H1 (cell line): ENCODE data around the gene SLN. TPM values are rescaled to one million over a fixed set of nuclear protein-coding genes. Genes with fewer than 3 reads are reported as not detected.

Experiments
- CTCF ChIA-PET: fragments of 300-600 bp; sonication (Branson Sonifier 250); formaldehyde crosslinking; loops from one replicate; lab custom pipeline; 2021; ENCODE audit not compliant: partially characterized antibody; lab: Charles Lee
- POLR2A ChIA-PET: fragments of 300-600 bp; sonication (Branson Sonifier 250); formaldehyde crosslinking; loops from one replicate; lab custom pipeline; 2021; ENCODE audit warnings: inconsistent platforms; ENCODE audit not compliant: partially characterized antibody; lab: Charles Lee
- DNase-seq, 2 experiments: peaks; one replicate each; pipeline versions ENCODE4 v3.0.0 to v3.0.0-alpha.2; 2010 to 2022; ENCODE audit warnings: low spot score in 2 of 2, low read depth in 1 of 2, mixed read lengths in 1 of 2
- FAIRE-seq: peaks from 2 replicates; lab custom pipeline; 2011; peaks lifted over from hg19 to GRCh38; lab: Jason Lieb, UNC
- H2AFZ ChIP-seq: 2 replicates; pipeline ENCODE4 v1.8.1; 2012; ENCODE audit warnings: low read length, inconsistent platforms
- H2AK5ac ChIP-seq: 2 replicates; pipeline ENCODE4 v1.6.1; 2013; ENCODE audit warnings: low read depth, low read length
- H2BK120ac ChIP-seq: replicated peaks from 2 replicates; pipeline ENCODE3; 2013; ENCODE audit warnings: low read depth, low read length, inconsistent platforms
- H2BK12ac ChIP-seq: 2 replicates; pipeline ENCODE4 v1.6.1; 2013; ENCODE audit warnings: low read depth, low read length
- H2BK15ac ChIP-seq: 2 replicates; pipeline ENCODE4 v1.6.1; 2013; ENCODE audit warnings: low read length
- H2BK20ac ChIP-seq: 2 replicates; pipeline ENCODE4 v1.6.1; 2013; ENCODE audit warnings: low read length
- H2BK5ac ChIP-seq: 2 replicates; pipeline ENCODE4 v1.6.1; 2013; ENCODE audit warnings: low read depth, low read length
- H3K14ac ChIP-seq: 2 replicates; pipeline ENCODE4 v1.6.1; 2013; ENCODE audit warnings: inconsistent platforms; ENCODE audit not compliant: insufficient read length
- H3K18ac ChIP-seq: 2 replicates; pipeline ENCODE4 v1.6.1; 2013; ENCODE audit warnings: low read length; ENCODE audit errors: extremely low read depth
- H3K23ac ChIP-seq: 2 replicates; pipeline ENCODE4 v1.6.1; 2013; ENCODE audit warnings: inconsistent platforms; ENCODE audit not compliant: insufficient read length
- H3K23me2 ChIP-seq: 2 replicates; pipeline ENCODE4 v1.6.1; 2013; ENCODE audit warnings: low read depth, low read length
- H3K27ac ChIP-seq: 2 replicates; pipeline ENCODE4 v1.6.1; 2011; ENCODE audit warnings: low read depth, low read length, inconsistent platforms
- H3K27me3 ChIP-seq, 4 experiments: replicated peaks in 1 of 4; 1 replicate in 1 of 4; 2 replicates in 3 of 4; pipeline versions ENCODE4 v1.6.1 to v1.8.1; 2011 to 2013; ENCODE audit warnings: low read length in 3 of 4, mild to moderate bottlenecking in 3 of 4, inconsistent platforms in 2 of 4, mixed read lengths in 2 of 4, moderate library complexity in 1 of 4; ENCODE audit not compliant: control insufficient read depth in 3 of 4, insufficient read depth in 3 of 4; ENCODE audit errors: extremely low read depth in 1 of 4
- H3K36me3 ChIP-seq, 4 experiments: 2 replicates each; pipeline versions ENCODE4 v1.6.1 to v1.8.1; 2011 to 2013; ENCODE audit warnings: mild to moderate bottlenecking in 4 of 4, low read length in 3 of 4, moderate library complexity in 2 of 4, control low read depth in 1 of 4, inconsistent platforms in 1 of 4; ENCODE audit not compliant: insufficient read depth in 4 of 4, control insufficient read depth in 2 of 4
- H3K4ac ChIP-seq: replicated peaks from 2 replicates; pipeline ENCODE3; 2013; ENCODE audit warnings: low read length, low read depth, mixed read lengths, inconsistent platforms; ENCODE audit not compliant: insufficient read length
- H3K4me1 ChIP-seq, 4 experiments: replicated peaks in 1 of 4; 1 replicate in 1 of 4; 2 replicates in 3 of 4; pipeline versions ENCODE4 v1.6.1 to v1.8.1; 2011 to 2013; ENCODE audit warnings: low read length in 3 of 4, inconsistent platforms in 2 of 4, mixed read lengths in 1 of 4; ENCODE audit not compliant: insufficient read depth in 4 of 4, control insufficient read depth in 3 of 4
- H3K4me2 ChIP-seq, 2 experiments: 2 replicates each; pipeline versions ENCODE4 v1.6.1 to v1.8.1; 2011 to 2013; ENCODE audit warnings: low read depth in 2 of 2, low read length in 2 of 2, control low read depth in 1 of 2, inconsistent platforms in 1 of 2, mild to moderate bottlenecking in 1 of 2; ENCODE audit not compliant: insufficient read depth in 1 of 2
- H3K4me3 ChIP-seq, 4 experiments: fragments of 200-600, 300-600 bp in 1 of 4; sonication (generic), shearing (Covaris generic), sonication (Bioruptor Twin) in 1 of 4; 2 replicates each; pipeline versions ENCODE4 v1.5.1 to v1.8.1; 2011 to 2016; ENCODE audit warnings: low read length in 4 of 4, low read depth in 3 of 4, control low read depth in 2 of 4, inconsistent platforms in 2 of 4, mild to moderate bottlenecking in 2 of 4, mixed read lengths in 1 of 4, moderate library complexity in 1 of 4; ENCODE audit not compliant: insufficient read depth in 2 of 4; ENCODE audit errors: extremely low read depth in 1 of 4
- H3K56ac ChIP-seq: replicated peaks from 2 replicates; pipeline ENCODE3; 2013; ENCODE audit warnings: low read depth, mild to moderate bottlenecking, mixed read lengths, low read length, inconsistent platforms; ENCODE audit not compliant: insufficient read length
- H3K79me1 ChIP-seq: 2 replicates; pipeline ENCODE4 v1.6.1; 2013; ENCODE audit warnings: low read depth, low read length, control low read depth
- H3K79me2 ChIP-seq, 2 experiments: 2 replicates each; pipeline versions ENCODE4 v1.6.1 to v1.8.1; 2012 to 2013; ENCODE audit warnings: low read length in 2 of 2, mild to moderate bottlenecking in 2 of 2, inconsistent platforms in 1 of 2; ENCODE audit not compliant: insufficient read depth in 2 of 2, control insufficient read depth in 1 of 2
- H3K9ac ChIP-seq, 4 experiments: replicated peaks in 1 of 4; 1 replicate in 1 of 4; 2 replicates in 3 of 4; pipeline versions ENCODE4 v1.6.1 to v1.8.1; 2011 to 2013; ENCODE audit warnings: low read depth in 3 of 4, low read length in 3 of 4, control low read depth in 2 of 4, mild to moderate bottlenecking in 2 of 4, moderate library complexity in 2 of 4, inconsistent platforms in 1 of 4; ENCODE audit errors: extremely low read depth in 1 of 4
- H3K9me3 ChIP-seq, 2 experiments: 2 replicates each; pipeline versions ENCODE4 v1.6.1 to v1.8.1; 2012 to 2013; ENCODE audit warnings: mild to moderate bottlenecking in 2 of 2, moderate library complexity in 2 of 2, control low read depth in 1 of 2, inconsistent platforms in 1 of 2, low read depth in 1 of 2, low read length in 1 of 2, mixed read lengths in 1 of 2; ENCODE audit not compliant: insufficient read depth in 2 of 2
- H4K20me1 ChIP-seq, 2 experiments: replicated peaks in 1 of 2; 2 replicates each; pipeline versions ENCODE3 to v1.8.1; 2011 to 2013; ENCODE audit warnings: inconsistent platforms in 2 of 2, low read length in 2 of 2, mild to moderate bottlenecking in 1 of 2; ENCODE audit not compliant: insufficient read depth in 2 of 2, control insufficient read depth in 1 of 2
- H4K5ac ChIP-seq: 2 replicates; pipeline ENCODE4 v1.6.1; 2013; ENCODE audit warnings: low read length, low read depth, mixed read lengths, inconsistent platforms; ENCODE audit not compliant: insufficient read length
- H4K8ac ChIP-seq: 2 replicates; pipeline ENCODE4 v1.8.0; 2013; ENCODE audit warnings: mild to moderate bottlenecking, moderate library complexity, low read length, inconsistent platforms; ENCODE audit not compliant: insufficient read depth; ENCODE audit errors: extremely low read depth
- H4K91ac ChIP-seq: replicated peaks from 2 replicates; pipeline ENCODE3; 2013; ENCODE audit warnings: low read length, mixed read lengths, inconsistent platforms; ENCODE audit not compliant: insufficient read length
- BACH1 ChIP-seq: IDR thresholded peaks from 2 replicates; pipeline ENCODE4 v1.6.1; 2012; ENCODE audit warnings: low read length, improper control_type of control experiment
- CEBPB ChIP-seq: IDR thresholded peaks from 2 replicates; pipeline ENCODE4 v1.6.1; 2012; ENCODE audit warnings: low read depth, low read length
- CTCF ChIP-seq, 3 experiments: IDR thresholded peaks; 1 replicate in 2 of 3; 2 replicates in 1 of 3; pipeline versions ENCODE4 v1.5.1 to v1.6.1; 2011; ENCODE audit warnings: low read length in 3 of 3, mild to moderate bottlenecking in 3 of 3, inconsistent platforms in 2 of 3, low read depth in 1 of 3, moderate library complexity in 1 of 3; ENCODE audit not compliant: insufficient read depth in 1 of 3; ENCODE audit errors: control extremely low read depth in 1 of 3
- JUN ChIP-seq: IDR thresholded peaks from 2 replicates; pipeline ENCODE4 v1.6.1; 2011; ENCODE audit warnings: low read depth, mild to moderate bottlenecking, improper control_type of control experiment, low read length
- RBBP5 ChIP-seq: IDR thresholded peaks from 2 replicates; pipeline ENCODE4 v1.7.1; 2012; ENCODE audit warnings: low read depth, mild to moderate bottlenecking, inconsistent platforms, low read length, moderate library complexity, borderline replicate concordance
- TAF7 ChIP-seq: optimal IDR thresholded peaks from 2 replicates; pipeline ENCODE3; 2011; ENCODE audit warnings: low read depth, mild to moderate bottlenecking, inconsistent platforms, low read length, moderate library complexity, borderline replicate concordance
- TEAD4 ChIP-seq: IDR thresholded peaks from 2 replicates; pipeline ENCODE4 v1.6.1; 2012; ENCODE audit warnings: low read depth, low read length, inconsistent platforms, mixed read lengths
- WGBS, 2 experiments: shearing (Covaris generic) in 1 of 2; methylation state at CpG; one replicate each; pipeline versions ENCODE4 v1.1.6 to v1.1.7; 2013 to 2015; ENCODE audit warnings: low lambda C conversion rate in 2 of 2, mixed read lengths in 2 of 2, inconsistent platforms in 1 of 2, low coverage in 1 of 2, missing lambda C conversion rate in 1 of 2; ENCODE audit not compliant: insufficient replicate concordance in 2 of 2, insufficient coverage in 1 of 2, insufficient read length in 1 of 2; ENCODE audit errors: extremely low coverage in 1 of 2, missing lambda C conversion rate in 1 of 2; 5-methylcytosine and 5-hydroxymethylcytosine counted together
- polyA plus RNA-seq, 7 experiments: library from polyadenylated mRNA; depleted of rRNA in 3 of 7; stranded (reverse) in 5 of 7; unstranded in 2 of 7; fragments of >200 nt in 5 of 7; fragments of 200-250 nt in 2 of 7; gene quantifications; 1 replicate in 5 of 7; 2 replicates in 1 of 7; 4 replicates in 1 of 7; pipeline versions ENCODE4 v1.2.1 to v1.2.3, GENCODE V29; 2011 to 2013; ENCODE audit warnings: missing spikeins in 2 of 7, mixed read lengths in 2 of 7
- total RNA-seq: library from RNA; stranded (reverse); fragmentation: NEBNext Ultra II Directional; extraction: Animal tissue kit (Norgen Biotek cat#: 25700); gene quantifications from 2 replicates; pipeline ENCODE4 v1.2.1, GENCODE V29; 2021

Gene SLN
- total and polyA plus RNA-seq, 2 of the 8 experiments (the other 6 are each of a cell fraction or from before 2014, with no cell fraction given): not detected

GRCh38 chr11:107699371-107700285, 12.2 kb downstream of the SLN start:
- 91% methylated on average over 14 of the region's 15 CpGs; no CpG with 5 or more reads in 1 of the 2 experiments for WGBS, 2 experiments
- no peak overlapping the region for H2AK5ac ChIP-seq
- no peak overlapping the region for H2BK20ac ChIP-seq
- H4K91ac ChIP-seq: no peak overlapping the region
- no peaks in the 10 kb centered on the region for H4K20me1 ChIP-seq
- H2BK15ac ChIP-seq: no peak overlapping the region
- POLR2A ChIA-PET: no interaction called here
- H4K5ac ChIP-seq: no peak overlapping the region
- no peak overlapping the region for H3K23ac ChIP-seq
- H3K79me2 ChIP-seq: no peaks in the 10 kb centered on the region
- no peak overlapping the region for H3K14ac ChIP-seq
- DNase-seq (no peak), FAIRE-seq (peak; percentile 36)
- no peak overlapping the region for H2BK12ac ChIP-seq
- no peaks in the 10 kb centered on the region for H3K79me1 ChIP-seq
- CTCF ChIA-PET: interaction anchor here (0.9 to 9.5 kb wide), 6 partner anchors 8 to 100 kb away, joined by 3 to 102 read pairs (median 3); no protein-coding TSS in a partner anchor
- H3K4me2 ChIP-seq: no peak overlapping the region
- no peak overlapping the region for H2BK5ac ChIP-seq
- H3K27ac ChIP-seq: no peak overlapping the region
- H3K4ac ChIP-seq: no peak overlapping the region
- no peak for TF ChIP-seq CTCF (IDR thresholded peaks at IDR 0.05; ENCODE audit: control extremely low read depth in 1 of 3, insufficient read depth in 1 of 3, low read depth in 1 of 3, low read length in 3 of 3)
- TF ChIP-seq TAF7: no peak
- no peak for TF ChIP-seq TEAD4
- no peak for TF ChIP-seq JUN
- no peak for TF ChIP-seq RBBP5
- TF ChIP-seq CEBPB: no peak
- TF ChIP-seq BACH1: no peak
- no peaks in the 10 kb centered on the region for H3K23me2 ChIP-seq
- H3K4me3 ChIP-seq: no peak overlapping the region
- peak overlapping the region; percentile 16 for H2BK120ac ChIP-seq
- no peak overlapping the region for H3K56ac ChIP-seq
- H3K4me1 ChIP-seq: peaks cover 0 to 6% (median 0%) of the 10 kb centered on the region in 4 experiments; a peak in 1 of 7 replicates
- no peak overlapping the region for H3K9ac ChIP-seq
- H3K36me3 ChIP-seq: no peaks in the 10 kb centered on the region
- H3K9me3 ChIP-seq: no peaks in the 10 kb centered on the region
- H4K8ac ChIP-seq: no peak overlapping the region
- no peak overlapping the region for H3K18ac ChIP-seq
- H3K27me3 ChIP-seq: no peaks in the 10 kb centered on the region; a peak in 1 of 7 replicates
- H2AFZ ChIP-seq: 0 out of 2 replicates have a peak overlapping the region, but pooled peaks have one; percentile 26
